Keratinocyte (primary cell): ENCODE measurements around the gene ACD. TPM values are rescaled to one million over a fixed set of nuclear protein-coding genes. Genes with fewer than 3 reads are reported as not detected.

Experiments
- DNase-seq: peaks from one replicate; pipeline ENCODE4 v3.0.0-alpha.2; 2011; ENCODE audit warnings: low read depth, missing footprints, low spot score
- FAIRE-seq: peaks from 2 replicates; lab custom pipeline; 2011; peaks lifted over from hg19 to GRCh38; lab: Jason Lieb, UNC
- H2AFZ ChIP-seq: 2 replicates; pipeline ENCODE4 v1.6.0; 2012; ENCODE audit warnings: low read length, control low read depth, inconsistent platforms; ENCODE audit not compliant: control insufficient read depth
- H3K27ac ChIP-seq: 2 replicates; pipeline ENCODE4 v1.5.1; 2011; ENCODE audit warnings: low read length; ENCODE audit not compliant: control insufficient read depth, insufficient read depth
- H3K27me3 ChIP-seq: 3 replicates; pipeline ENCODE4 v1.6.0; 2011; ENCODE audit warnings: low read length; ENCODE audit not compliant: control insufficient read depth, insufficient read depth; ENCODE audit errors: extremely low read depth
- H3K36me3 ChIP-seq, 2 experiments: 2 replicates in 1 of 2; 3 replicates in 1 of 2; pipeline ENCODE4 v1.5.1; 2011; ENCODE audit warnings: low read length in 2 of 2, mild to moderate bottlenecking in 1 of 2; ENCODE audit not compliant: control insufficient read depth in 2 of 2, insufficient read depth in 2 of 2; ENCODE audit errors: extremely low read depth in 1 of 2
- H3K4me1 ChIP-seq: 3 replicates; pipeline ENCODE4 v1.5.1; 2011; ENCODE audit warnings: low read length; ENCODE audit not compliant: control insufficient read depth, insufficient read depth; ENCODE audit errors: extremely low read depth
- H3K4me2 ChIP-seq: 3 replicates; pipeline ENCODE4 v1.6.0; 2011; ENCODE audit warnings: low read depth, low read length; ENCODE audit not compliant: control insufficient read depth, insufficient read depth; ENCODE audit errors: extremely low read depth
- H3K4me3 ChIP-seq, 3 experiments: fragments of 200-600 bp in 1 of 3; sonication (generic) in 1 of 3; 2 replicates in 2 of 3; 3 replicates in 1 of 3; pipeline ENCODE4 v1.5.1; 2011 to 2016; ENCODE audit warnings: low read length in 3 of 3, mild to moderate bottlenecking in 3 of 3, control low read depth in 2 of 3, inconsistent platforms in 1 of 3, low read depth in 1 of 3, mixed read lengths in 1 of 3, mixed run types in 1 of 3, moderate library complexity in 1 of 3; ENCODE audit not compliant: control insufficient read depth in 2 of 3, insufficient read depth in 2 of 3; ENCODE audit errors: extremely low read depth in 1 of 3
- H3K79me2 ChIP-seq: 2 replicates; pipeline ENCODE4 v1.6.0; 2012; ENCODE audit warnings: low read length; ENCODE audit not compliant: control insufficient read depth, insufficient read depth
- H3K9ac ChIP-seq: 3 replicates; pipeline ENCODE4 v1.6.0; 2011; ENCODE audit warnings: low read length; ENCODE audit not compliant: control insufficient read depth, insufficient read depth; ENCODE audit errors: extremely low read depth
- H3K9me1 ChIP-seq: 3 replicates; pipeline ENCODE4 v1.6.0; 2011; ENCODE audit warnings: low read length; ENCODE audit not compliant: control insufficient read depth, insufficient read depth; ENCODE audit errors: extremely low read depth
- H3K9me3 ChIP-seq: 2 replicates; pipeline ENCODE4 v1.5.1; 2012; ENCODE audit warnings: low read depth, low read length; ENCODE audit not compliant: control insufficient read depth
- H4K20me1 ChIP-seq: 3 replicates; pipeline ENCODE4 v1.6.0; 2011; ENCODE audit warnings: low read length; ENCODE audit not compliant: control insufficient read depth, insufficient read depth; ENCODE audit errors: extremely low read depth
- CTCF ChIP-seq, 3 experiments: IDR thresholded peaks in 1 of 3; conservative IDR thresholded peaks in 1 of 3; optimal IDR thresholded peaks in 1 of 3; 2 replicates in 2 of 3; 3 replicates in 1 of 3; pipeline versions ENCODE3 to v1.5.1; 2011; ENCODE audit warnings: low read length in 3 of 3, mild to moderate bottlenecking in 3 of 3, moderate library complexity in 2 of 3, control low read depth in 1 of 3, inconsistent platforms in 1 of 3; ENCODE audit not compliant: insufficient read depth in 2 of 3; ENCODE audit errors: extremely low read depth in 1 of 3
- EZH2 ChIP-seq: IDR thresholded peaks from one replicate; pipeline ENCODE4 v1.6.1; 2012; ENCODE audit warnings: inconsistent platforms, mild to moderate bottlenecking, low read length, moderate library complexity
- dilution Hi-C: fragments of 300-500 bp; cut with MboI; formaldehyde crosslinking; loops from one replicate; pipeline ENCODE4 v1.7.0; 2020; ENCODE audit warnings: low sequenced_read_pairs; ENCODE audit not compliant: extremely low pct_ligation_motif_present
- polyA plus RNA-seq, 5 experiments: library from polyadenylated mRNA; depleted of rRNA in 3 of 5; stranded (reverse) in 3 of 5; stranded (forward) in 1 of 5; unstranded in 1 of 5; fragments of >200 nt; gene quantifications; 1 replicate in 1 of 5; 2 replicates in 3 of 5; 3 replicates in 1 of 5; pipeline versions ENCODE4 v1.2.1 to v1.2.3, GENCODE V29; 2011 to 2012; ENCODE audit warnings: missing spikeins in 2 of 5, low read depth in 1 of 5, low replicate concordance in 1 of 5

ACD gene
- polyA plus RNA-seq, 1 donor (not counting 4 experiments of a cell fraction or from before 2014, with no cell fraction given): 12.9 TPM

DNA sequence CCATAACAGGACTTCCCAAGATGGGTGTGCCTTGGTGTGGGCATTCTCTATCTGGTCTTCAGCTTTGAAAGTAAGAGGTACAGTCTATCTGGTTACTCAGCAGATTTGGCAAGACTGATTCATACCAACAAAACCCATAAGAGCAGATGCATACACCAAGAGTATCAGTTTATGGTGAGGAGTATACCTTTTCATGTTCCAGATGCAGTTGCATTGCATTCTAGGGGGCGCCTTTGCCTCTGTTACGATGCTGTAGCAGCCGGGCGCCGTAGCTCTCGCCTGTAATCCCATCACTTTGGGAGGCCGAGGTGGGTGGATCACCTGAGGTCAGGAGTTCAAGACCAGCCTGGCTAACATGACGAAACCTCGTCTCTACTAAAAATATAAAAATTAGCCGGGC is 46.3 kb downstream of the ACD start:
- Histone ChIP-seq H3K27ac (no peak overlapping the region), H4K20me1 (no peaks in the 10 kb centered on the region), H3K4me1 (no peaks in the 10 kb centered on the region), H3K4me3 (no peak overlapping the region), H3K79me2 (peaks cover 6% of the 10 kb centered on the region), H3K4me2 (no peak overlapping the region), H3K9me1 (no peaks in the 10 kb centered on the region), H2AFZ (no peak overlapping the region), H3K27me3 (no peaks in the 10 kb centered on the region), H3K9ac (no peak overlapping the region), H3K9me3 (no peaks in the 10 kb centered on the region), H3K36me3 (peaks cover 16 to 20% of the 10 kb centered on the region in 2 experiments)
- no peak for FAIRE-seq
- dilution Hi-C loops: no loop called here
- TF ChIP-seq EZH2: no peak
- TF ChIP-seq CTCF (optimal IDR thresholded peaks at IDR 0.05 in 1 of 3, IDR thresholded peaks at IDR 0.05 in 1 of 3, conservative IDR thresholded peaks at IDR 0.05 in 1 of 3; ENCODE audit: extremely low read depth in 1 of 3, insufficient read depth in 2 of 3, low read length in 3 of 3): peak in 2 of 3 experiments; percentile 7 to 45
- no peak for DNase-seq

DNA sequence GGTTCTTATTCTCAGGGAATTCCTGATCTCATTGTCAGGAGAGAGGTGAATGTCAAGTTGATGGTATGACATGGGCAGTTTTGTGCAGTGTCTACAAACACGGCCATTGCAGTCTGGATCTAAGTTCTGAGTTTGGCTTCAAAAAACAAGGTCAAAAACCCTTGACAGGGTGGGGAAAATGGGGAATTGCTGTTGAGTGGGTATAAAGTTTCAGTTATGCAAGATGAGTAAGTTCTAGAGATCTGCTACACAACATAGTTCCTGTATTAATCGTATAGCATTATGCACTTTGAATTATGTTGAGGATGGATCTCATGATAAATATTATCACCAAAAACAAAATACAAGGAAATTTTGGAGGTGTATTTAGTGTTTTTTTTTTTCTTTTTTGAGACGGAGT is 51.7 kb downstream of the ACD start:
- Histone ChIP-seq H2AFZ (no peak overlapping the region), H3K4me1 (no peaks in the 10 kb centered on the region), H3K27ac (no peak overlapping the region), H3K9ac (no peak overlapping the region), H3K9me1 (no peaks in the 10 kb centered on the region), H4K20me1 (no peaks in the 10 kb centered on the region), H3K9me3 (no peaks in the 10 kb centered on the region), H3K27me3 (no peaks in the 10 kb centered on the region), H3K4me3 (no peak overlapping the region), H3K4me2 (no peak overlapping the region), H3K36me3 (peaks cover 8 to 15% of the 10 kb centered on the region in 2 experiments), H3K79me2 (peaks cover 36% of the 10 kb centered on the region)
- TF ChIP-seq CTCF (optimal IDR thresholded peaks at IDR 0.05 in 1 of 3, IDR thresholded peaks at IDR 0.05 in 1 of 3, conservative IDR thresholded peaks at IDR 0.05 in 1 of 3; ENCODE audit: extremely low read depth in 1 of 3, insufficient read depth in 2 of 3, low read length in 3 of 3) (no peak), EZH2 (no peak)
- dilution Hi-C loops: no loop called here
- FAIRE-seq (no peak), DNase-seq (no peak)

Other genes with a start within 250 kb of the ACD start
- 1.1 to 3.2 TPM (median 1.8 TPM) in 3 replicates for gene ZDHHC1, start 243.8 kb downstream of the ACD start, polyA plus RNA-seq
- gene HSD11B2, start 229.1 kb downstream of the ACD start, polyA plus RNA-seq: 0.59 to 2.4 TPM (median 0.93 TPM) in 3 replicates
- gene ATP6V0D1, start 179.1 kb downstream of the ACD start, polyA plus RNA-seq: 97.1 to 199 TPM (median 117 TPM) in 3 replicates
- not detected in 3 replicates for gene AGRP, start 176.7 kb downstream of the ACD start, polyA plus RNA-seq
- gene RIPOR1, start 131.4 kb downstream of the ACD start, polyA plus RNA-seq: 4.1 to 19.4 TPM (median 5.3 TPM) in 3 replicates
- gene CTCF, start 97.7 kb downstream of the ACD start, polyA plus RNA-seq: 15.2 to 31.7 TPM (median 21.4 TPM) in 3 replicates
- 0.06 to 0.12 TPM in 2 of 3 replicates, not detected in the other for gene CARMIL2, start 15.1 kb downstream of the ACD start, polyA plus RNA-seq
- 0.05 to 0.23 TPM (median 0.20 TPM) in 3 replicates for gene PARD6A, start 700 bp upstream of the ACD start, polyA plus RNA-seq
- 4.3 to 4.6 TPM (median 4.4 TPM) in 3 replicates for gene ENKD1, start 6.5 kb upstream of the ACD start, polyA plus RNA-seq
- 0.10 to 0.24 TPM (median 0.17 TPM) in 3 replicates for gene C16orf86, start 6.6 kb upstream of the ACD start, polyA plus RNA-seq
- 13.2 to 19.3 TPM (median 13.8 TPM) in 3 replicates for gene GFOD2, start 59.1 kb upstream of the ACD start, polyA plus RNA-seq
- gene RANBP10, start 146.3 kb upstream of the ACD start, polyA plus RNA-seq: 9.3 to 9.9 TPM (median 9.5 TPM) in 3 replicates
- gene TSNAXIP1, start 146.6 kb upstream of the ACD start, polyA plus RNA-seq: 0.43 to 1.5 TPM (median 0.54 TPM) in 3 replicates
- gene THAP11, start 182.1 kb upstream of the ACD start, polyA plus RNA-seq: 9.2 to 13.1 TPM (median 11.8 TPM) in 3 replicates
- gene NUTF2, start 186.7 kb upstream of the ACD start, polyA plus RNA-seq: 173 to 569 TPM (median 189 TPM) in 3 replicates
- gene CENPT, start 187.4 kb upstream of the ACD start, polyA plus RNA-seq: 30.1 to 57.1 TPM (median 41.3 TPM) in 3 replicates
- 16.7 to 28.0 TPM (median 25.4 TPM) in 3 replicates for gene EDC4, start 212.8 kb upstream of the ACD start, polyA plus RNA-seq
- not detected in 3 replicates for gene NRN1L, start 224.6 kb upstream of the ACD start, polyA plus RNA-seq
- 10.7 to 19.5 TPM (median 13.7 TPM) in 3 replicates for gene PSKH1, start 233.0 kb upstream of the ACD start, polyA plus RNA-seq